Hematopoietic multipotent progenitor cell treated with erythropoietin and hydrocortisone succinate and interleukin-3 and kit ligand, for 4 days (in vitro differentiated cells): ENCODE measurements around the gene CD9.

Experiments used
- DNase-seq: peaks from one replicate; pipeline ENCODE4 v3.0.0-alpha.2; 2015

CD9 gene

DNA sequence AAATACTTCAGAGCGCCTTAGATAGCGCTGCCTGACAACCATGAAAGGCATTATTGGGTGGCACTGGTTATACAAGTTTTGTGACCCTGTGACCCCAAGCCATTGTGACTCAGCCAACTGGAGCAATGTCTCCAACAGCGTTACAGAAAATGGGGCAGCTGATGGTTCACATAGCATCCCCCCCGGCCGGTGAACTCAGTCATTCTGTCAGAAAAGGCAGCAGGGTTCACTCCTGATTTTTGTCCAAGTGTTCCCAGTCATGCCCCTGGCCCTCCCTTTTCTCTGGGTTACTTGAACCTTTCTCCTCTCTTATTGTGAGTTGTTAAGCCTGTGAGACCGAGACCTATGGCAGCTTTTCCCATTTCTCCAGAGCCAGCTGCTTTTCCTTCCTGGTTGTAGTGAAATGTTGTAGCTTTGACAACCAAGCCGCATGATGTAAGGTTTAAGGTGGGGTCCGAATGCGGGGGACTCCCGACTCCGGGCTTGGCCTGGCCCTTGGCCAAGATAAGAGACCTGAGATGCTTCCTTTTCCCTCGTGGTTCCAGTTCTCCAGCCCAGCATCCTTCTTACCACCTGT is 22.0 kb downstream of the CD9 start:
- no peak for DNase-seq

DNA sequence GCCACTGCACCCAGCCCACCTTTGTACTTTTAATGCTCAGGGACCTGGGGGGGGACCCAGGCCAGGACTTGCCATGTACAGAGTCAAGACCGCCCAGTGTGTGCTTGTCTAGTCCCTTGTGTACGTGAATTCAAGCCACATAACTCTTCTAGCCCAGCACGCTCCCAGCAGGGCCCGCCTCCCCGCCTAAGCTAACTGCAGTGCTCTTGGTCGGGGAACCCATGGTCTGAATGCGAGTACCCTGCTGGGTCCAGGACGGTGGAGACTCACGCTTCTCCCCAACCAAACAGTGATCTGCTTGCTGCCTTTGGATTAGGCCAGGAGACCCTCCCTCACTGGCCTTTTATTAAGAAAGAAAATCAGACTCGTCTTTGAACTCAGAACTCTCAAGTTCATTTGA is 23.3 kb downstream of the CD9 start:
- no peak for DNase-seq

DNA sequence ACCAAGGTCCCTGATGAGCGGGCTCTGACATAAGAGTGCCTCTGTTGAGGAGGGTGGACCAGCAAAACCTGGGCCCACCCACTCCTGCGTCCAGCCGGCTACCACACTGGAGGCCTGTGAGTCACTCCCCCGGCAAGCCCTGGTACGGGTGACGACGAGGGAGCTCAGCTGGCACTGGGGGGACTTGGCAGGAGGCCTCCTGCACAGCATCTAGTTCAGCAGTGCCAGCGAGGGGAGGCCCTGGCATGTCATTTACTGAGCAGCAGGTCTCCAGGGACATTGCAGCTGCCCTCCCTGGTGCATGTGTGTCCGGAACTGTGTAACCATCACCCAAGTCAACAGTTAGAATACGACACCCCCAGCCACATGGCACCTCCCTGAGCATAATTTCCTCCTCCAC is 24.4 kb downstream of the CD9 start:
- no peak for DNase-seq

DNA sequence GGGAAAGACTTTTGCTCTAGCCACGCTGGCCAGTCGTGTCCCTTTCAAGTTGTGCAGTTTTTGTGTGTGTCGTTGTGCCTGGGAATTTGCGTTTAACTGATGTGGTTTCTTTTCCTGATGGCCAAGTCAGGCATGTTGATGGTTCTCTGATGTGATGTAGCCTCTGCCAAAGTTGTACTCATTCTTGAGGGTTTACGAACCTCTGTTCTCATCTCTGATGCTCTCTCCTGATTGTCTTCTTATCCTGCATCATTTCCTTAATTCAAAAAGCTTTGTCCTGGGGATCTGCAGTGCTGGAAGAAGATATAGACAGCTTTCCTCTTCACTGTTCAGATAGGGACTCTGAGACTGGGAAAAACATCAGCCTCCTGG is 25.4 kb downstream of the CD9 start:
- no peak for DNase-seq

DNA sequence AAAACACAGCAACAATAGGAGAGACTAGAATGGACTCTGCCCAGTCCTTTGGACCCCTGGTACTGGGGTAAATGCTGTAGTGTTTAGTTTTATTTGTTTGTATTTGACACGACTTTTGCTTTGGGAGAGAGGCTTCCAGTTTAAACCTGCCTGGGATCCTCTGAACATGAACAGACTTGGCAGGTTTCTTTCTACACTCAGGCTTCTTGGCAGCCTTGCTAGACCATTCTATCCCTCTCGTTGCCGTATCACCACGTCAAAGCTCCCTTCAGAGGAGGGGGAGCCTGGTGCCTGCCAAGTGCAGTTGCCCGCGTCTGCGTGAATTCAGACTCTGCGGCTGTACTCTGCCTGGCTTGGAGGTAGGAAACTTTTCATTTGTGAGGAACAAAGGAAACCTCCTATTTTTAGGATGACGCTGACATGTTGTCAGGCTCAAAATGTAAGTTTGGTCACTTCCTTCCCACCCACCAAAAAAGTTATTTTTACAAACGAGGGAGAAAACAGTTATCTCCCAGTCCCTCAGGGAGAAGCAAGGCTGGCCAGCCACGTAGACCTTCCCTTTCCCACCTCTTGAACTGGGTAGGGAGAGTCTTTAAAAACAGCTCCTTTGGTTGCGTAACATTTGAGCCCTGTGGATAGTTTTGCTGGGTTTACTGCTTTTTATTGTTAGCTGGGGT is 25.9 kb downstream of the CD9 start:
- DNase-seq: no peak

DNA sequence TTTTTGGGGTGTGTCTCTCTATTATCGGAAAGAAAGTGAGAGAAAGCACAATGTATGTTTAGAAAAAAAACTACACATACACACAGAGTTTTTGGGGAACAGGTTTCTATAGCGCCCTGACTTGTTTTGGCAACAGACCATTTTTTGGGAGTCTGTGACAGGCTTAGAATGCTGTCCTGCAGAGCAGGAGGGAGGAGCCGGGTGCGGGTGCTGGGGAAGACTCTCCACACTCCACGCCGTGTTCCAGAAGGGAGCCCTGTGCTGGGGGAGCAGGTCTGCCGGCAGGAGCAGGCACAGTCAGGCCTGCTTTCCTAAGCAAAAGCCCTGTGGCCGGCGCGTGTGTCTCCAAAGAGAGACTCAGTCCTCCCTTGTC is 26.5 kb downstream of the CD9 start:
- DNase-seq: no peak

DNA sequence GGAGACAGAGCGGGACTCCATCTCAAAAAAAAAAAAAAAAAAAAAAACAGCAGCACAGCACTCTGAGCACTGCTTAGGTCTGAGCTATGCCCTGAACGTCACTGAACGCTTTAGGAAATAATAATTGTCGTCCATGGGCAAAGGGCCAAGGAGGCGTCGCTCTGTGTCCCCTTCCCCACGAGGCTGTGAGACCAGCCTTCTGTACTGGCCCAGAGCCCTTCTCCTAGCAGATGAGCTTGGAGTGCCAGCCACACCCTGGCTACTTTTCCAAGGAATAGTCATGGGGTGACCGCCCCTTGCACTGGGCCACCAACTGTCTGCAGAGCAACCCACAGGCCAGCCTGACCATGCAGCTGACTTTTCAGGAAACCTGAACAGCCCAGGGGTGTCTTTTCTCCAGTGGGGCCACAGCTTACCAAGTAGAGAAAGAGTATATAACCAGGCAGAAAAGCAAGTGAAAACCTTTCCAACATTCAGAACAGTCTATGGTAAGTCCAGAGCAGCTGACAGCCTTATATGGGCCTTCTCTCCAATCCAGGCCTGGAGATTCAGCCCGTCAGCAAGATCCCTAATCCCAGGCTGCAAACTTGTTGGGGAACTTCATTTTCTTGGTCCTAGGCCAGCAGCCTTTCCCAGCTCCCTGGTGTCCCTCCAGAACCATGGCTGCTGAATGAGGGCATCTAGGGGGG is 28.5 kb downstream of the CD9 start:
- no peak for DNase-seq

DNA sequence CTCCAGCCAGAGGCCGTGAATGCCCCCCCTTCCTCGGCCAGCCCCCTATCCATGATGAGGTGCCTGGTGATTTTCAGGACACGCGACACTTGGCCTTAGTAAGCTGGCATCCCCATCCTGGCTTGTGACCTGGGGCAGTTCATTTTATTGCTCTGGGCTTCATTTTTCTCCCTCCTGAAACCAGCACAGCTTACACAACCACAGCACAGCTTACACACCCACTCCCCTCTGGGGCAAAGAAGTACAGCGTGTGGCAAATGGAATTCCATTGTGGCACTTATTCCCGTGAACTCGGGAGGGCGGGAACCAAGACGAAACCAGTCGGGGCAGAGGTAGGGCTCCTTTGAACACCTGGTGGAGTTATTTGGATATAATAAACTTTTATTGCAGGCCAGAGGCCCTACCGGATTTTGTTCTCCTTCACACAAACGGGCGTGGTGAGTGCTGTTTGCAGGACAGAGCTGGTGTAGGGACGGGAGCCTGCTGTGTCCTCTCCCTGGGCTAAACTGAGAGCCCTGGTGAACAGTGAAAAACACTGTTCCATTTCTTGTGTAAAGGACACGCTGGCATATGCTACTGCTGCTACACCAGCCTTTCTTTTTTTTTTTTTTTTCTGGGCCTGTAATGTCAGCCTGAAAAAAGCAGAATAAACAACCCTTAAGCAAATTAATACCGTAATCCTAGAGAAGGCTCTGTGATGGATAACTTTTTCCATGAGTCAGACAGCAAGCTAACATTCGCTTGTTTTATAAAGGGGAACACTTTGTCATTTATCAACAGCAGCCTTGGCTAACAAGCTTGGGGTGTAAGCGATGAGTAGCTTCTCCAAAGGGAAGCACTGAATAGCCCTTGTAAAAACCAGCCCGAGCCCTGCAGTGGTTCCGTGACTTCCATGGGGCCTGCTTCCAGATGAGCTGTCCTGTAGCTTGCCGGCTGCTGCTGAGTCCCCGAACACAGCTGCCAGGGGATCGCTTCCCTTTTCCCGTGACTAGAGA is 29.3 kb downstream of the CD9 start:
- DNase-seq: no peak

DNA sequence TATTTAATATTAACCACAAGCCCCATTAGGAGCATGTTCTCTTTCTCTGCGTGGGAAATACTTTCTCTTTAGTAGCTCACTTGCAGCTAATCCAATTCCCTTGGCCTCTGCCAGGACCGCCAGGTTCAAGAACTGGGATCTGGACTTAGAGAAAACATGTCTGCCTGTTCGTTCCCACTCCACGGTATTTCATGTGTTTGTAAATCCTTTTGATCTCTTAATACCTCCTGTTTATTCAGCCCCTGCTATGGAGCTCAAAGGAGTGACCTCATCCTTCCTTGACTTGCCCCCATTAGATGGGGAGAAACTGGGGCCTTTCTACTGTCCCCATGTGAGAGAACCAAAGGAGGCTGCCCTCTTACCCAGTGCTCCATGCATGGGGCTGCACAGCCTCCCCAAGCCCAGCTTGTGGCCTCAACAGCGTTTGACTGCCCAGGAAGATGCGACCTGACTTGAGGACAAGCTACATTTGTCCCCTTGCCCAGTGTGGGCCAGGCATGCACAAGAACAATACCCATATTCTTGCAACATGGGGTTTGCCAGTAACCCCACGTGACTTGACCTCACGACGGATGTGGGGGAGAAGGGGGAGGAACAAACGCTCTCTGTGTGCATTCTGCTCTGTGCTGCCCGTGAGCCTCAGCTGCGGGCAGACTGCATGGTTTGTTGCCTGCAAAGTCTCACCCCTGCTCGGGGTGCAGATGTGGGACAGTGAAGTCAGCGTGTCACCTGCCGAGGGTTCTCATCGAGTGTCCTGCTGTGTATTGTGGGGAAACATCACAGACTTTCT is 30.3 kb downstream of the CD9 start:
- DNase-seq: peak; percentile 84

DNA sequence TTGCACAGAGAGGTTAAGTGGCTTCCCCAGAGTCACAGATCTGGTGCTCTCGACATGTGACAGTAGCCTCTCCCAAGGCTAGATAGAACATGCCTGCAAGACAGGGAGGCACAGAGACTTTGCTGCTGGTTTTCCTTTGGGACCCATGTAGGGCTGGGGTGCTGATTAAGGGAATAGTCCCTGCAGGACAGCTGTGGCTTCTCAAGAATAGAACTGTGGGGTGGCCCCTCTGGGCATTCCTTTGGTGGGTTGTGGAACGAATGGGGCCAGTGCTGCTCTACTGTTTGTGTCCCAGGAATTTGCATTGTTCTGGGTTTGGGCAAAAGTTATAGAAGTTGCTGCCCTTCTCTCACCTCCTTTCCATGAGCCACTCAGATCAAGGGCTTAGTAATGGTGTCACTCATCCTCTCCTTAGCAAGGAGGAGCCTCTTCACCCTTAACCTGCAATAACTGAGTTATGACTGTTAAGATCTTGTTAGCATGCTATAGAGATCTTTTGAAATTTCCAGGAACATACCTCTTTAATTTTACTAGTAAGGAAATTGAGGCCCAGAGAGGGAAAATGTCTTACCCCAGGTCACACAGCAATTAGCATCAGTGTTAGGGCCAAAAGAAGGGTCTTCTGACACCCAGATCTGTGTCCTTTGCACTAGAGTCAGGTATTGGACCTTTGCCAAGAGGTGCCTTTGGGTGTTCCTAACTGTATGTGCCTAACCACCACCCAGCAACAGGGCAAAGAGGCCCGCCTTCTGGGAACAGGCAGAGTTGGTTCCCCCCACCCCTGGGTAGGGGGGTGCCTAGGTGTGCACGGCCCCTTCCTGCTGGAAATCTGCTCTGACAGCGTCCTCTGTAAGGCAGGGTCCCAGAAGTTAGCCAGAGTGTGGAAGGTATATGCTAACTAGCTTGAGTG is 31.4 kb downstream of the CD9 start:
- no peak for DNase-seq

DNA sequence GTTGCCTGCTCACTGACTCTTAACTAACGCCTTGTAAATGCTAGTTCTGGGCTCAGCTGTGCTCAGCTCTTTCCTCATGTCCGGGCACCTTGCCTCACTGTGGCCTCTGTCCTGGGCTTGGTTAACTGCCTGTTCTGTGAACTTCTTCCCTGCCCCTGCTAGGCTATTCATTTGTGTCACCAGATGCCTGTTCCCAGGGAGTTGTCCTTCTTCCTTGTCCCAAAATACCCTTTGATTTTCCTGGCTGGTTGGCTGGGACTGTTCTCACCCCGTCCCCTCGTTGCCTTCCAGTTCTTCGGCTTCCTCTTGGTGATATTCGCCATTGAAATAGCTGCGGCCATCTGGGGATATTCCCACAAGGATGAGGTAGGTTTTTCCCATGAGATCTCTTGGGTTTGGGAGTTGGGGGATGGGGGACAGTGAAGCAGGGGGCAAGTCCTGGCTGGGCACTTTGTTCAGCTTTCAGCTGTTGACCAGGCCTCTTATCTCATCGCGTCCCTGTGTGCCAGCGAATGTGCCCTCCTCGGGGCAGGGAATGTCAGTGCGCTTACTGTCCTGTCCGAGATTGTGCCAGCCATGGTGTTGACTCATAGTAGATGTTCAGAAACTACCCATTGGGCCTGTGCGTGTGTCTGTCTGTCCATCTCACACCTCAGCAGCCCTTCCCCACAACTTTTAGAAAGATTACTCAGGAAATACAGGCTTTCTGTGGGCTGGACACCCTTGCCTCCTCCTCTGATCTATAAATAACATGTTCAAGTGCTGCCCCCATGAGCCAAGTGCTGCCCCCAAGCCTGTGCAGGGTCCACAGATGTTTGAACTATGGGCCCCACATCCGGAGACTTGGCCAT is 33.1 kb downstream of the CD9 start:
- DNase-seq: peak; percentile 55

DNA sequence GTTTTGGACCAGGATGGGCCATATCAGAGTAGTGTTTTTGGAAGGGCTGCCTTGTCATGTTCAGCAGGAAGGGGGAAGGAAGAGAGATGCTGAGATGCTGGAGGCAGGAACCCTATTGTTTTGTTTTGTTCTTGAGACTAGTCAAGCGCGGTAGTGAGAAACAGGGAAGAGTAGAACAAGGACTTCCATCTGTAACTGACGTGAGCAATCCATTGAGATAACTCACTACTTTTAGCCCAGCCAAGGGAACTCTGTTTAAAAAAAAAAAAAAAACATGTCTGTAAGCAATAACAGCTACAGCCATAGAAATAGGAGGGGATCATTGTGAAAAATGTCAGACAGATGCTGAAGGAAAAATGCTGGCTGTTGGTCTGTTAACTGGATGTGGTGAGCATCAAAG is 34.0 kb downstream of the CD9 start:
- DNase-seq: no peak

DNA sequence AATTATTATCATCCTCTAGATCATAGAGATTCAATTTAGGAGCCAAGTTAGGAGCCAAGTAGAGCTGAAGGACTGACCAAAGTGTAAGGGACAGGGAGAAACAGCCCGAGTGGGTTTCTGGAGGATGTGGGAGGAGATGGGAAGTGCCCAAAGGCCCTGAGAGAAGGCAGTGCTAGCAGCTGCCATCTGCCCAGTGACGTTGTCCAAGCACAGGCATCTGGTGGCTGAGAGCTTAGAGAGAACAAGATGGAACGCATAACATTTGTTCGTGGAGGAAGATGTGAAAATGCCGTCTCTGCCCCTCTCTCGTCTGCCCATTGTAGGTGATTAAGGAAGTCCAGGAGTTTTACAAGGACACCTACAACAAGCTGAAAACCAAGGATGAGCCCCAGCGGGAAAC is 34.7 kb downstream of the CD9 start:
- no peak for DNase-seq

DNA sequence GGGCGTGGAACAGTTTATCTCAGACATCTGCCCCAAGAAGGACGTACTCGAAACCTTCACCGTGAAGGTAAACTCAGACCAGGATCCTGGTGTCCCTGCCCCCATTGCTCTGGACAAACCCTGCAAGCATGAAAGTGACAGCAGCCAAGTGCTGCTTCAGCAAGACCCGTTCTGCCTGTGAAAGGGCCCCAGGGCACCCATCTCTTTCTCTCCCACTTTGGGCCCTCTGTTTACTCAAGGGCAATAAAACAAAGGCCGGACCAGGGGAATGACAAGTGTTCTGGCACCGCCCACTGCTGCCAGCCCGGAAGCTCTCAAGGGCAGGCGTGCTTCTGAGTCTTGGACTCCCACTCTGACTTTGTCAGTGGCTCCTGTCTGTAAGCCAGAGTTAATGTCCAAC is 35.3 kb downstream of the CD9 start:
- no peak for DNase-seq

DNA sequence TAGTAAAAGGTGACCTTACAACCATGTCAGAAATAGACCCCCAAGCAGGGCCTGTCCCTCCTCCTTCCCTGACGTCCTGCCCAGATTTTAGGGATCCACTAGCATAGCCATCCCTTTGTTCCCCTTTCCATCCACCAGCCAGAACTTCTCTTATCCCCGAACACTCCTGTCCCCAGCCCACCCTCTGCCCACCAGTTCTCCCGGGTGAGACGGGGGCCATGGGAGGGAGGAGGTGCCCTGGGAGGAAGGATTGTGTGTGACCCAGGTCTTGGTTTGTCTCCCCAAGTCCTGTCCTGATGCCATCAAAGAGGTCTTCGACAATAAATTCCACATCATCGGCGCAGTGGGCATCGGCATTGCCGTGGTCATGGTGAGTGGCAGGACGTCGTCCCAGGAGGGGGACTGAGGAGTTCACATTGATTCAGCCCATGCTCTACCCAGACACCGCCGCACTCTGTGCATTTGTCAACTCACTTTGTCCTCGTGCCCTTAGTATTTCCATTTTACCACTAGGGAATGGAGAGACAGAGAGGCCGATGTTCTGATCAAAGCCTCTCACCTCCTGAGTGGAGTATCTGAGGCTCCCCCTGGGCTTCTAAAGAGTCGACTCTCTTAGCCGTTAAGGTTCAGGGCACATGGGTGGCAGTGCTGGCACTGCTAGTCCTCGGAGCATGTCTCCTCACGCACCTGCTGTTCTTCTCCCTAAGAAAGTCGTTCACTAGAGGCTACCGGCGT is 35.9 kb downstream of the CD9 start:
- no peak for DNase-seq

DNA sequence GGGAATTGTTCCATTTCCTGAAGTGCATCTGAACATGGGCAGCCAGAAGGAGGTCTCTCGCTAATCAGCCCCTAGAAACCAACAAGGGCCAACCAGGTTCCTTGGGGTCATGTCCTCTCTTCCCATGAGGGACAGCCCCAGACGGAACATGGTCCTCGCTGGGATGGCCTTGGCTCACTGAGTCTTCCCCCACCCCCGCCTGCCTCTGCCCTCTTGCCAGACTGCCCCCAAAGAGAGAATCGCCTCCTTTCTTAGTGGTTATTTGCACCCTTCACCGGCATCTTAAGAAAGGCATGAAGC is 36.4 kb downstream of the CD9 start:
- DNase-seq: no peak

DNA sequence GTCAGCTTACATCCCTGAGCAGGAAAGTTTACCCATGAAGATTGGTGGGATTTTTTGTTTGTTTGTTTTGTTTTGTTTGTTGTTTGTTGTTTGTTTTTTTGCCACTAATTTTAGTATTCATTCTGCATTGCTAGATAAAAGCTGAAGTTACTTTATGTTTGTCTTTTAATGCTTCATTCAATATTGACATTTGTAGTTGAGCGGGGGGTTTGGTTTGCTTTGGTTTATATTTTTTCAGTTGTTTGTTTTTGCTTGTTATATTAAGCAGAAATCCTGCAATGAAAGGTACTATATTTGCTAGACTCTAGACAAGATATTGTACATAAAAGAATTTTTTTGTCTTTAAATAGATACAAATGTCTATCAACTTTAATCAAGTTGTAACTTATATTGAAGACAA is 37.6 kb downstream of the CD9 start:
- DNase-seq: no peak

DNA sequence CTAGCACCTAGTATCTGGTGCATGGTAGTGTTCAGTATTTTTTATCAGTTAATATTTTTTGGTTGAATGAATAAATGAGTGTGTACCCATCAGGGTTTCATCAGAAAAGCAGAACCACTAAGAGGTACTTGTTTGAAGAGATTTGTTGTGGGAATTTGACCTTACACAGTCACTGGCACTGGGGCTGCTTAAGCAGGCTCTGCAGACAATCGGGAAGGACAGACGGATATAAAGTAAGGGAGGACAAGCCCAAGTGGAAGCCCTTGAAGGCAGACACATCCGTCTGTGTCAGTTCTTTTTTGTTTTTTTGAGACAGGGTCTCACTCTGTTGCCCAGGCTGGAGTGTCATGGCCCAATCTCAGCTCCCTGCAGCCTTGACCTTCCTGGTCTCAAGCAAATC is 38.7 kb downstream of the CD9 start:
- DNase-seq: no peak

DNA sequence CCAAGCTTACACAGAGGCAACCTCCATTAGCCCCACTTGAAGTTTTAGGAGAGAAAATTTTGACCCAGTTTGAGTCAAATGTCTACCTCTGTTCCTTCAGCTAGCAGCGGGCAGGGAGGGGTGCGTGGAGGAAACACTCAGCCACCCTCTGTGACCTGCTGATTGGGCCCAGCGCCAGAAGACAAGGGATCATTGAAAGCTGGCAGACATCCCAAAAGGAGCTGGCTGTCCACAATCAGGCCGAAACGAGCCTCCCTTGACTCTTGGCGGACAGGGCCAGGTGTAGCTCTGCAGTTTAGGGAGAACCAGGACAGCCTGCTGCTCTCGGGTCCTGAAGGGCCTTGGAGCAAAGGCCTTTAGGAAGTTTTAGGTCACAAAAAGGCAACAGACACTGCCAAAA is 41.3 kb downstream of the CD9 start:
- DNase-seq: peak; percentile 62

DNA sequence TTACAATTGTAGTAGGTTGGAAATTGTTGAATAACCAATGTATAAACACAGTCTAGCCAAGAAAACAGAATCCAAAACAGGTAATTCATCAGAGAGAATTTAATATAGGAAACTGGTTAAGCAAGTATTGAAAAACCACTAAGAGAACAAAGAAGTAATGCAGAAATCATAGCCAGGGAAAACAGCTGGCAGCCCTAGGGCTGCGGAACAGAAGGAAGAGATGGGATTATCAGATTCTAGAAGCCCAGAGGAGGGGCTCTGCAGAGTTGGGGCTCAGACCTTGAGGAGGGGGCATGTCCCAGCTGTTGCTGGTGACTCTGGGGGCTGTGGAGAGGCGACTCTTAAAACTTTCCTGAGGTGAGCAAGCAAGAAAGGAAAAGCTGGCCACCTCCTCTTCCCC is 49.4 kb downstream of the CD9 start:
- no peak for DNase-seq
